Ramos (cell line): ENCODE data around the gene DPH1.

Experiments
- in situ Hi-C: fragments of 300-500 bp; cut with MboI; formaldehyde crosslinking; loops from one replicate; pipeline ENCODE4 v1.14.3; 2022; ENCODE audit warnings: low sequenced_read_pairs; ENCODE audit not compliant: unreplicated experiment

The DPH1 gene

GRCh38 chr17:2043785-2044184 lies 13.8 kb downstream of the DPH1 start:
- in situ Hi-C loops: loop anchor here (25.0 kb wide), 1 partner anchor 331 kb away; the partner anchor contains the start of genes TLCD2 and WDR81

- in situ Hi-C loops: loop anchor here (25.0 kb wide), 1 partner anchor 332 kb away; the partner anchor contains the start of genes TLCD2 and WDR81
Measured at GRCh38 chr17:2044263-2044894, 14.4 kb downstream of the DPH1 start.

GRCh38 chr17:2047590-2047989 lies 17.6 kb downstream of the DPH1 start:
- in situ Hi-C loops: loop anchor here (25.0 kb wide), 1 partner anchor 335 kb away; the partner anchor contains the start of genes TLCD2 and WDR81

- in situ Hi-C loops: loop anchor here (25.0 kb wide), 1 partner anchor 337 kb away; the partner anchor contains the start of genes TLCD2 and WDR81
Measured at GRCh38 chr17:2048805-2049204, 18.9 kb downstream of the DPH1 start.

- in situ Hi-C loops: loop anchor here (25.0 kb wide), 1 partner anchor 337 kb away; the partner anchor contains the start of genes TLCD2 and WDR81
Measured at GRCh38 chr17:2049333-2050299, 19.7 kb downstream of the DPH1 start.

- in situ Hi-C loops: no loop called here
Measured at GRCh38 chr17:2050300-2051060, 20.5 kb downstream of the DPH1 start.

GRCh38 chr17:2051061-2051932 lies 21.3 kb downstream of the DPH1 start:
- in situ Hi-C loops: no loop called here

- in situ Hi-C loops: no loop called here
Measured at GRCh38 chr17:2051933-2052559, 22.1 kb downstream of the DPH1 start.

GRCh38 chr17:2053380-2054261 lies 23.7 kb downstream of the DPH1 start:
- in situ Hi-C loops: no loop called here

- in situ Hi-C loops: no loop called here
Measured at GRCh38 chr17:2054262-2054511, 24.2 kb downstream of the DPH1 start.

GRCh38 chr17:2054512-2055291 lies 24.7 kb downstream of the DPH1 start, which contains the start of gene HIC1:
HIC1 (plus strand) TSS chr17:2055103; CDS start chr17:2056691, 1,588 bp downstream.
- in situ Hi-C loops: no loop called here

GRCh38 chr17:2055292-2056205 lies 25.6 kb downstream of the DPH1 start:
- in situ Hi-C loops: no loop called here

- in situ Hi-C loops: no loop called here
Measured at GRCh38 chr17:2056206-2057174, 26.5 kb downstream of the DPH1 start.

GRCh38 chr17:2057175-2057759 lies 27.3 kb downstream of the DPH1 start:
- in situ Hi-C loops: no loop called here
